Measurements from ENCODE around the gene MBOAT7. TPM values are rescaled to one million over a fixed set of nuclear protein-coding genes. Genes with fewer than 3 reads are reported as not detected.
"Not testable (repeated sequence)": the region's sequence is repeated elsewhere in the genome, so short reads cannot be mapped to it uniquely, and the experiment has no call there.

The MBOAT7 gene
- total RNA-seq, 2 experiments from 2014 or later: 18.1 to 25.0 TPM

DNA sequence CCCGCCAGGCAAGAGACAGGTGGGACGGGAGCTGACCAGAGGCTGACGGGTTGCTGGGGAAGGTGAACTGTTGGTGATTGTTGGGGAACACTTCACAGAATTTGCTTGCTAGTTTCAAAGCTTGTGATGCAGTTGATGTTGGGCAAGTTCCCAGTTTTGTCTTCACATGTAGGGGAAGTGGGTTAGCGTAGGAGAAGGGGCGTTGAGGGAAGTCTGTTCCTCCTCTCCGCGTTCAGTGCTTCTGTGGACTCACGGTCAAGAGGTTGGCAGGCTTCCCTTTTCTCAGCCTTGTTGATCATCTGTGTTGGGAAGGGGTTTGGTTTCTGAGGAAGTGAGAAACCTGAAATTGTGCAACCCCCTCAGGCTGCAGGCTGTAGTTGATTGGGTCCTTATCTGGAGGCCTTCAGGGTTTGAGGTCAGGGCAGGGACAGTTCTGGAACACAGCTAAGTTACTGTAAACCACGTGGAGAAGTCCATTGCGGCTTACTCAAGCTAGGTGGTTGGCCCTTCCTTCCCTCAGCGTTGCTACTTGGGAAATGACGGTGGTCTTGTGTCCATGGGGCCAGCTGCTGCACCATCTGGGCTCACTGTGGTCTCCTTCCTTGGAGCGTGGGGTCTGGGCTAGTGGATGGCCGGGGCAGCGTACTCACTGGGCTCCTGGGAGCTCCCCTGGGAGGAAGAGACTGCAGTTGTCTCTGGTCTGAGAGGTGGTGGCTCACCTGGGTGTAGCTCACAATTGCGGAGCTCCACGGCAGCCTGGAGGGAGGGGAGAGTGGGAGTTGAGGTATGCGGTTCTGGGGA, 18.8 kb upstream of the MBOAT7 start:
- CTCF ChIA-PET (ENCODE audit: unreplicated experiment): no interaction called here
- Histone ChIP-seq H3K4me2 (ENCODE audit: low read length) (peak overlapping the region; percentile 1; the same call in 1 of the 2 replicates), H3K4me1 (ENCODE audit: insufficient read depth, low read length, poor library complexity, severe bottlenecking) (peaks cover 47% of the 10 kb centered on the region), H3K36me3 (ENCODE audit: insufficient read depth, low read length) (peaks cover 88% of the 10 kb centered on the region), H3K79me2 (ENCODE audit: insufficient read depth, low read depth, low read length) (peaks cover 35% of the 10 kb centered on the region), H3K4me3 (ENCODE audit: low read depth, low read length, poor library complexity, severe bottlenecking) (no peak overlapping the region), H2AFZ (ENCODE audit: low read length) (no peak overlapping the region), H4K20me1 (ENCODE audit: insufficient read depth, low read length) (peaks cover 38% of the 10 kb centered on the region), H3K9me3 (ENCODE audit: low read length) (no peaks in the 10 kb centered on the region), H3K9me2 (ENCODE audit: insufficient read depth, low read length) (no peaks in the 10 kb centered on the region), H3K27ac (ENCODE audit: low read depth, low read length, poor library complexity, severe bottlenecking) (peak overlapping the region; percentile 19)
- TF ChIP-seq, protein P1, sequence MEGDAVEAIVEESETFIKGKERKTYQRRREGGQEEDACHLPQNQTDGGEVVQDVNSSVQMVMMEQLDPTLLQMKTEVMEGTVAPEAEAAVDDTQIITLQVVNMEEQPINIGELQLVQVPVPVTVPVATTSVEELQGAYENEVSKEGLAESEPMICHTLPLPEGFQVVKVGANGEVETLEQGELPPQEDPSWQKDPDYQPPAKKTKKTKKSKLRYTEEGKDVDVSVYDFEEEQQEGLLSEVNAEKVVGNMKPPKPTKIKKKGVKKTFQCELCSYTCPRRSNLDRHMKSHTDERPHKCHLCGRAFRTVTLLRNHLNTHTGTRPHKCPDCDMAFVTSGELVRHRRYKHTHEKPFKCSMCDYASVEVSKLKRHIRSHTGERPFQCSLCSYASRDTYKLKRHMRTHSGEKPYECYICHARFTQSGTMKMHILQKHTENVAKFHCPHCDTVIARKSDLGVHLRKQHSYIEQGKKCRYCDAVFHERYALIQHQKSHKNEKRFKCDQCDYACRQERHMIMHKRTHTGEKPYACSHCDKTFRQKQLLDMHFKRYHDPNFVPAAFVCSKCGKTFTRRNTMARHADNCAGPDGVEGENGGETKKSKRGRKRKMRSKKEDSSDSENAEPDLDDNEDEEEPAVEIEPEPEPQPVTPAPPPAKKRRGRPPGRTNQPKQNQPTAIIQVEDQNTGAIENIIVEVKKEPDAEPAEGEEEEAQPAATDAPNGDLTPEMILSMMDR (conservative IDR thresholded peaks at IDR 0.05; ENCODE audit: low read length): no peak
- no peak for TF ChIP-seq EZH2phosphoT487 (IDR thresholded peaks at IDR 0.05; ENCODE audit: borderline replicate concordance, low read depth, low read length)
- intact Hi-C loops (cut with micrococcal nuclease; ENCODE audit: unreplicated experiment): no loop called here
- POLR2A ChIA-PET: interaction anchor here (1.4 kb wide), 1 partner anchor 9 kb away, joined by 3 read pairs; no protein-coding TSS in a partner anchor
- no TSS peak for BruUV-seq (replicated peaks)
- DNase-seq (ENCODE audit: low spot score): no peak

DNA sequence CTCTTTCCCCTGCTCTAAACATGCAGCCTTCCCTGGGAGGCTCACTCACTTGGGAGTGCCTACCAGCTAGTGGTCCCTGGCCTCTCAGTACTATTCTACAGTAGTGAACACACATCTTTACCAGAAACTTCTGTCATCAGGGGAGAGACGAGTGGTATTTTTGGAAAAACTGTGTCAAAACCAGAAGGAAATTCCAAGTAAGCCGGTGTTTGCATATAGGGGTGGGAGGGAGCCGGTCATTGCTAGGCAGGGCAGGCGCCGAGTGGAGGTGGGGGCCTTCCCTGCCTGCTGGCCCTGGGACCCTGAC, 18.2 kb upstream of the MBOAT7 start:
- no peaks in the 10 kb centered on the region for H3K9me3 ChIP-seq (ENCODE audit: low read length)
- no peak for TF ChIP-seq EZH2phosphoT487 (IDR thresholded peaks at IDR 0.05; ENCODE audit: borderline replicate concordance, low read depth, low read length)
- TF ChIP-seq, protein P1 (conservative IDR thresholded peaks at IDR 0.05; ENCODE audit: low read length): no peak

DNA sequence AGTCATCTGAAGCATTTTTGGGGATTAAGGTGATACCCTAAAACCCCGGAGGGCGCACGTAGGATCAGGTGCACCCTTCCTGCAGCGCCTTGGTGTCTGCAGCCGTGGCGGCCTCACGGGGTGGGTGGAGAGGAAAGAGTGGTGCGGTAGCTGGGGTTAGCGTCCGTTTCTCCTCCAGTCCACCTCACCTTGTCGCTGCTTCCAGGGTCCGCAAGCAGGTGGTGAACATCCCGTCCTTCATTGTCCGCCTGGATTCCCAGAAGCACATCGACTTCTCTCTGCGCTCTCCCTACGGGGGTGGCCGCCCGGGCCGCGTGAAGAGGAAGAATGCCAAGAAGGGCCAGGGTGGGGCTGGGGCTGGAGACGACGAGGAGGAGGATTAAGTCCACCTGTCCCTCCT, 17.8 kb upstream of the MBOAT7 start:
- peaks cover 57% of the 10 kb centered on the region for H3K4me1 ChIP-seq (ENCODE audit: insufficient read depth, low read length, poor library complexity, severe bottlenecking)
- H3K4me2 ChIP-seq (ENCODE audit: low read length); DNase-seq (ENCODE audit: low spot score); H3K27ac ChIP-seq (ENCODE audit: low read depth, low read length, poor library complexity, severe bottlenecking); H3K4me3 ChIP-seq (ENCODE audit: low read depth, low read length, poor library complexity, severe bottlenecking); H3K9me3 ChIP-seq (ENCODE audit: low read length); H2AFZ ChIP-seq (ENCODE audit: low read length); H3K9me2 ChIP-seq (ENCODE audit: insufficient read depth, low read length); BruUV-seq (replicated peaks); intact Hi-C loops (cut with micrococcal nuclease; ENCODE audit: unreplicated experiment); CTCF ChIA-PET (ENCODE audit: unreplicated experiment); POLR2A ChIA-PET: not testable (repeated sequence)
- H3K36me3 ChIP-seq (ENCODE audit: insufficient read depth, low read length): peaks cover 89% of the 10 kb centered on the region
- peaks cover 45% of the 10 kb centered on the region for H3K79me2 ChIP-seq (ENCODE audit: insufficient read depth, low read depth, low read length)
- H4K20me1 ChIP-seq (ENCODE audit: insufficient read depth, low read length): peaks cover 48% of the 10 kb centered on the region

More for the DNA sequence above, 18.2 kb upstream of the MBOAT7 start:
- no peak overlapping the region for H2AFZ ChIP-seq (ENCODE audit: low read length)
- POLR2A ChIA-PET: interaction anchor here (1.4 kb wide), 1 partner anchor 9 kb away, joined by 3 read pairs; no protein-coding TSS in a partner anchor
- H4K20me1 ChIP-seq (ENCODE audit: insufficient read depth, low read length): peaks cover 44% of the 10 kb centered on the region
- H3K4me2 ChIP-seq (ENCODE audit: low read length): peak overlapping the region; percentile 1; the same call in 1 of the 2 replicates
- no peaks in the 10 kb centered on the region for H3K9me2 ChIP-seq (ENCODE audit: insufficient read depth, low read length)
- H3K27ac ChIP-seq (ENCODE audit: low read depth, low read length, poor library complexity, severe bottlenecking): peak overlapping the region; percentile 19
- CTCF ChIA-PET (ENCODE audit: unreplicated experiment): no interaction called here
- intact Hi-C loops (cut with micrococcal nuclease; ENCODE audit: unreplicated experiment): no loop called here
- no TSS peak for BruUV-seq (replicated peaks)
- H3K4me3 ChIP-seq (ENCODE audit: low read depth, low read length, poor library complexity, severe bottlenecking): no peak overlapping the region
- peaks cover 53% of the 10 kb centered on the region for H3K4me1 ChIP-seq (ENCODE audit: insufficient read depth, low read length, poor library complexity, severe bottlenecking)
- DNase-seq (ENCODE audit: low spot score): no peak
- peaks cover 88% of the 10 kb centered on the region for H3K36me3 ChIP-seq (ENCODE audit: insufficient read depth, low read length)
- H3K79me2 ChIP-seq (ENCODE audit: insufficient read depth, low read depth, low read length): peaks cover 40% of the 10 kb centered on the region
